ENCODE measurements around the gene MRI1. TPM values are rescaled to one million over a fixed set of nuclear protein-coding genes. Genes with fewer than 3 reads are reported as not detected.

MRI1 gene
- total RNA-seq, 6 experiments from 2014 or later = 14.5 to 30.5 (median 24.1) TPM

DNA sequence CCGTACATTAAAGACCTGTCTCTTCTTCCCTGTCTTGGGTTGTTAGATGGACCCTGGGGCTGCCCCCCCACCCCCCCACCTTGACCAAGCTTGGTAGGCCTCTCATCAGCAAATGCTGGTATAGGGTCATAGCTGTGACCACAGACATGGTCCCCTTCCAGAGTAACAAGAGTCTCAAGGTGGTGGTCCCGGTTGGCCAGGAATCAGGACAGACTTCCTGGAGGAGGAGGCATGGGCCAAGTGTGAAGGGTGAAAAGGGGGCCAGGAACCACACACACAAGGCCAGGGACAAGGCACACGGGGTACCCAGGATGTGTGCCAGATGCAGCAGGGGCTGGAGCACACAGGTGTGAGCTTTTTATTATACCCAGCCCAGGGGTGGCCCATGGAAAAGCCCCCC is 1.1 kb upstream of the MRI1 start:
- 88% methylated on average over 2 of the region's 3 CpGs for WGBS (ENCODE audit: insufficient coverage, low coverage, low lambda C conversion rate, missing lambda C conversion rate)
- DNase-seq (no peak), ATAC-seq (no peak)
- H3K27ac ChIP-seq = no peak overlapping the region
- H3K9me3 ChIP-seq = no peaks in the 10 kb centered on the region
- H3K27me3 ChIP-seq = no peaks in the 10 kb centered on the region
- peaks cover 4 to 25% (median 8%) of the 10 kb centered on the region in 4 donors for H3K36me3 ChIP-seq
- peaks cover 0 to 11% (median 4%) of the 10 kb centered on the region in 4 donors for H3K4me1 ChIP-seq
- H3K4me3 ChIP-seq = no peak overlapping the region
- no peak for TF ChIP-seq POLR2A (IDR thresholded peaks at IDR 0.05)
- TF ChIP-seq, protein P1, sequence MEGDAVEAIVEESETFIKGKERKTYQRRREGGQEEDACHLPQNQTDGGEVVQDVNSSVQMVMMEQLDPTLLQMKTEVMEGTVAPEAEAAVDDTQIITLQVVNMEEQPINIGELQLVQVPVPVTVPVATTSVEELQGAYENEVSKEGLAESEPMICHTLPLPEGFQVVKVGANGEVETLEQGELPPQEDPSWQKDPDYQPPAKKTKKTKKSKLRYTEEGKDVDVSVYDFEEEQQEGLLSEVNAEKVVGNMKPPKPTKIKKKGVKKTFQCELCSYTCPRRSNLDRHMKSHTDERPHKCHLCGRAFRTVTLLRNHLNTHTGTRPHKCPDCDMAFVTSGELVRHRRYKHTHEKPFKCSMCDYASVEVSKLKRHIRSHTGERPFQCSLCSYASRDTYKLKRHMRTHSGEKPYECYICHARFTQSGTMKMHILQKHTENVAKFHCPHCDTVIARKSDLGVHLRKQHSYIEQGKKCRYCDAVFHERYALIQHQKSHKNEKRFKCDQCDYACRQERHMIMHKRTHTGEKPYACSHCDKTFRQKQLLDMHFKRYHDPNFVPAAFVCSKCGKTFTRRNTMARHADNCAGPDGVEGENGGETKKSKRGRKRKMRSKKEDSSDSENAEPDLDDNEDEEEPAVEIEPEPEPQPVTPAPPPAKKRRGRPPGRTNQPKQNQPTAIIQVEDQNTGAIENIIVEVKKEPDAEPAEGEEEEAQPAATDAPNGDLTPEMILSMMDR (IDR thresholded peaks at IDR 0.05) = no peak
- intact Hi-C loops (cut with DNase I) = no loop called here

DNA sequence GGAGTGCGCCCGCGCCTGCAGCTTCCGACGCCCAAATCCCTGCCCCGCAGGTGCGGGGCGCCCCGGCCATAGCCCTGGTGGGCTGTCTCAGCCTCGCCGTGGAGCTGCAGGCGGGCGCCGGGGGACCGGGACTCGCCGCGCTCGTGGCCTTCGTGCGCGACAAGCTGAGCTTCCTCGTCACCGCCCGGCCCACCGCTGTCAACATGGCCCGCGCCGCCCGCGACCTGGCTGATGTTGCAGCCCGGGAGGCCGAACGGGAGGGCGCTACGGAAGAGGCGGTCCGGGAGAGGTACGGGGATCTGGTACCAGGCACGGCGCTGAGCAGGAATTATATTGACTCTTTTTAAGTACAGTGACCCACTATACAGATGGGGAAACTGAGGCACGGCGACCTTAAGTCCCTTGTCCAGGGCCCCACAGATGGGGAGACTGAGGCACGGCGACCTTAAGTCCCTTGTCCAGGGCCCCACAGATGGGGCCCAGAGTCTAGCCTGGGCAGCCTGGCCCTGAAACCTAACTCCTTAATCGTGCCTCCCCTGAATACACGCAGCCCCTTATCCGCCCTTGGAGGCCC is 586 bp downstream of the MRI1 start:
- intact Hi-C loops (cut with DNase I) = no loop called here
- peak in 3 of 4 donors; percentile 12 to 43 (median 17) for ATAC-seq
- TF ChIP-seq, protein P1 (IDR thresholded peaks at IDR 0.05) = no peak
- TF ChIP-seq POLR2A (IDR thresholded peaks at IDR 0.05) = no peak
- Histone ChIP-seq H3K36me3 (peaks cover 0 to 25% (median 0%) of the 10 kb centered on the region in 4 donors), H3K27me3 (no peaks in the 10 kb centered on the region), H3K9me3 (no peaks in the 10 kb centered on the region), H3K4me3 (peak overlapping the region; percentile 71 to 84 (median 83)), H3K27ac (peak overlapping the region in 1 of 3 donors; percentile 40), H3K4me1 (peaks cover 0 to 21% (median 4%) of the 10 kb centered on the region in 4 donors)
- peak in 1 of 3 donors; percentile 52 for DNase-seq
- 6% methylated on average over 8 of the region's 48 CpGs for WGBS (ENCODE audit: insufficient coverage, low coverage, low lambda C conversion rate, missing lambda C conversion rate)

DNA sequence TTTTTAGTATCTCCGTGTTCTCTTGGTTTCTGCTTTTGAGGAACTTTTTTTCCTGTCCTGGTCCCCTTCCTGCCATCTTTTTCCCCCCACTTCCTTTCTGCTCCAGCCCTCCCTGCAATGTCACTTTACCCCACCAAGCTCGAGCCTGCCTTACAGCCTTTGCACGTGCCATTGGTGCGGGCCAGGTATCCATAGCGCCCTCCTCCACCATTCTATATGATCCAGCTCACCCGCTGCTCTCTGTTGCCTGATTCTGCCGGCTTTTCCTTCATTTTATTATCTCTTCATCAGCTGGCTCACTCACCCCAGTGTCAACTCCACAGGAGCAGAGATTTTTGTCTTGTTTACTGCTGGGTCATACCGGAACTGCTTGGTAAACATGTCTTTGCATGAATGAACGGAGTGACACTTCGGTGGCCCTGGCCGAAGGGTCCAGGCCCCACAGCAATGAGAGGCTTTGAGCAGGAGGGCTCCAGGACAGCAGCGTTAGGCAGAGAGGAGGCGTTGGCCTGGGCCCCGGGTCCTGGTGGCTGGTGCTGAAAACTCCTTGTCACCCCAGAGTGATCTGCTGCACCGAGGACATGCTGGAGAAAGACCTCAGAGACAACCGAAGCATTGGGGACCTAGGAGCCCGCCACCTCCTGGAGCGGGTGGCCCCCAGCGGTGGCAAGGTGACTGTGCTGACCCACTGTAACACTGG is 1.2 kb downstream of the MRI1 start:
- Histone ChIP-seq H3K27ac (peak overlapping the region in 1 of 3 donors; percentile 40), H3K4me1 (peaks cover 0 to 21% (median 4%) of the 10 kb centered on the region in 4 donors), H3K36me3 (peaks cover 0 to 25% (median 0%) of the 10 kb centered on the region in 4 donors), H3K27me3 (no peaks in the 10 kb centered on the region), H3K9me3 (no peaks in the 10 kb centered on the region), H3K4me3 (peak overlapping the region; percentile 71 to 84 (median 83))
- WGBS (ENCODE audit: insufficient coverage, low coverage, low lambda C conversion rate, missing lambda C conversion rate) = 27% methylated on average over 12 of the region's 19 CpGs
- ATAC-seq (peak in 1 of 4 donors; percentile 18), DNase-seq (no peak)
- intact Hi-C loops (cut with DNase I) = no loop called here
- TF ChIP-seq, protein P1 (IDR thresholded peaks at IDR 0.05) = no peak
- no peak for TF ChIP-seq POLR2A (IDR thresholded peaks at IDR 0.05)

DNA sequence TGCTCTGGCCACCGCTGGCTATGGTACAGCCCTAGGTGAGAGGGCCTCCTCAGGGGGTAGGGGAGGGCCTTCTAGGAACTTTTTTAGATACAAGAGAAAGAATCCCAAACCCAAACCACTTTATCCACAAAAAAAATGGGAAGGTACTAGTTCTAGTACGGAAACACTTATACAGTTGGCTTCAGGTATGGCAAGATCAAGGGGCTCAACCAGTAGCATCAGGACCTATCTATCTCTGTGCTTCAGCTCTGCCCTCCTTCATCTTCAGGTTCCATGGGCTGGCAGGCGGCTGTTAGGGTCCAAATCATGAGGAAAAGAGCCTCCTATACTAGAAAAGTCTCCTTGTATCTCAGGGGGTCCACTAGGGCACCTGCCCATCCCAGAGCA is 1.8 kb downstream of the MRI1 start:
- ATAC-seq (no peak), DNase-seq (no peak)
- no peak overlapping the region for H3K4me3 ChIP-seq
- intact Hi-C loops (cut with DNase I) = no loop called here
- WGBS (ENCODE audit: insufficient coverage, low coverage, low lambda C conversion rate, missing lambda C conversion rate) = 100% methylated on average over 1 of the region's 3 CpGs
- TF ChIP-seq POLR2A (IDR thresholded peaks at IDR 0.05) = no peak
- TF ChIP-seq, protein P1 (IDR thresholded peaks at IDR 0.05) = no peak
- H3K27ac ChIP-seq = no peak overlapping the region
- no peaks in the 10 kb centered on the region for H3K9me3 ChIP-seq
- H3K36me3 ChIP-seq = peaks cover 0 to 28% (median 0%) of the 10 kb centered on the region in 4 donors
- H3K4me1 ChIP-seq = peaks cover 0 to 21% (median 4%) of the 10 kb centered on the region in 4 donors
- no peaks in the 10 kb centered on the region for H3K27me3 ChIP-seq

Data from right lobe of liver (tissue), 6 donors.